Measurements from ENCODE around the gene INPP4B. TPM values are rescaled to one million over a fixed set of nuclear protein-coding genes. Genes with fewer than 3 reads are reported as not detected.
A peak's percentile ranks its signal among the peaks of the same experiment; 100 is the strongest.

INPP4B gene
- total and polyA plus RNA-seq, 7 donors: 1.5 to 16.8 (median 9.5) TPM

DNA sequence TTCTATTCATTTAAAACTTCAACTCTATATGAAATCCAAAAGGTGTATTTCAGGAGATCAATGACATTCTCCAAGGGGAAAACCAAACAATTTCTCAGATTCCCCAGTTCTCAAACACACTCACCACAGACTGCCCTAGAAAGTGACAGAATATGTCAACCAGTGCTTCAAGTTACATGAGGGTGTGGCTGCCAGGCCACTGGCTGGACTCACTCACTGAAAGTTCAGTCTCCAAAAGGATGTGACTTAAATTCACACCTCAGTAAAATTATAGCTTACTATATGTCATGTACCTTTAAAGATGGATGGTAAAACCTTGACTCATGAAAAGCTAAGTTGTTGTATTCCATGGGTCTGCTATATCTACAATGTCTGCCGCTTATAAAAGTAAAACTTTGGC, 7.3 kb downstream of the INPP4B start:
- no peaks in the 10 kb centered on the region for H3K9me3 ChIP-seq
- peak in 1 of 4 donors; percentile 47 for ATAC-seq
- TF ChIP-seq, protein P1, sequence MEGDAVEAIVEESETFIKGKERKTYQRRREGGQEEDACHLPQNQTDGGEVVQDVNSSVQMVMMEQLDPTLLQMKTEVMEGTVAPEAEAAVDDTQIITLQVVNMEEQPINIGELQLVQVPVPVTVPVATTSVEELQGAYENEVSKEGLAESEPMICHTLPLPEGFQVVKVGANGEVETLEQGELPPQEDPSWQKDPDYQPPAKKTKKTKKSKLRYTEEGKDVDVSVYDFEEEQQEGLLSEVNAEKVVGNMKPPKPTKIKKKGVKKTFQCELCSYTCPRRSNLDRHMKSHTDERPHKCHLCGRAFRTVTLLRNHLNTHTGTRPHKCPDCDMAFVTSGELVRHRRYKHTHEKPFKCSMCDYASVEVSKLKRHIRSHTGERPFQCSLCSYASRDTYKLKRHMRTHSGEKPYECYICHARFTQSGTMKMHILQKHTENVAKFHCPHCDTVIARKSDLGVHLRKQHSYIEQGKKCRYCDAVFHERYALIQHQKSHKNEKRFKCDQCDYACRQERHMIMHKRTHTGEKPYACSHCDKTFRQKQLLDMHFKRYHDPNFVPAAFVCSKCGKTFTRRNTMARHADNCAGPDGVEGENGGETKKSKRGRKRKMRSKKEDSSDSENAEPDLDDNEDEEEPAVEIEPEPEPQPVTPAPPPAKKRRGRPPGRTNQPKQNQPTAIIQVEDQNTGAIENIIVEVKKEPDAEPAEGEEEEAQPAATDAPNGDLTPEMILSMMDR (IDR thresholded peaks at IDR 0.05): no peak
- no peak overlapping the region for H3K4me3 ChIP-seq
- intact Hi-C loops (cut with DNase I): no loop called here
- no peak overlapping the region for H3K27ac ChIP-seq
- WGBS, 3 donors: 94 to 100% (median 97%) methylated on average over 1 of the region's 1 CpG
- no peaks in the 10 kb centered on the region for H3K27me3 ChIP-seq (ENCODE audit: insufficient read depth in 3 of 3, low read length in 2 of 3)
- no peak for DNase-seq
- H3K36me3 ChIP-seq (ENCODE audit: insufficient read depth in 1 of 2, low read depth in 1 of 2): no peaks in the 10 kb centered on the region
- peaks cover 4% of the 10 kb centered on the region for H3K4me1 ChIP-seq

DNA sequence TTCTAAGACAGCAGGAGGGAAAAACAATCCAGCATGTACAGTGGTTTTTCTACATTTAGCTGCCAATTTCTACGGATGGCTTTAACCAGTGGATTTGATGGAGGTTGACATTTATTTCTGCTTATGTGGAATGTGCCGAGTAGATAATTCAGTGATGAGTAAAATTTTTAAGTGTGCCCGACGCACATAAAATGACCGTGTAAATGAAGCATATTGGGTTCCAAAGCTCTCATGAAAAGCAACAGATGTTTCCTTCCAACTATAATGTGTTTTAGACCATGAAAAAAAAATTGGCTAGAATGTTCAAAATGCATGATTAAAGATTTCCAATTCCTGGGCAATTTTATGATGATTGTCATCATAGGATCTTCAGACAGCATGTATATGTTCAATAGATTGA, 14.1 kb downstream of the INPP4B start:
- intact Hi-C loops (cut with DNase I): no loop called here
- WGBS, 3 donors: 32 to 47% (median 39%) methylated on average over 5 of the region's 5 CpGs

GRCh38 chr4:142826503-142827241, 19.4 kb downstream of the INPP4B start:
- WGBS, 3 donors: 95 to 98% (median 97%) methylated on average over 4 of the region's 4 CpGs
- no peaks in the 10 kb centered on the region for H3K27me3 ChIP-seq (ENCODE audit: insufficient read depth in 3 of 3, low read length in 2 of 3)
- no peaks in the 10 kb centered on the region for H3K4me1 ChIP-seq
- no peak overlapping the region for H3K4me3 ChIP-seq
- H3K36me3 ChIP-seq (ENCODE audit: insufficient read depth in 1 of 2, low read depth in 1 of 2): no peaks in the 10 kb centered on the region
- H3K9me3 ChIP-seq: no peaks in the 10 kb centered on the region
- H3K27ac ChIP-seq: no peak overlapping the region
- intact Hi-C loops (cut with DNase I): no loop called here
- TF ChIP-seq, protein P1 (IDR thresholded peaks at IDR 0.05): no peak
- no peak for DNase-seq
- no peak for ATAC-seq

More for the DNA sequence above, 14.1 kb downstream of the INPP4B start:
- H3K27me3 ChIP-seq (ENCODE audit: insufficient read depth in 3 of 3, low read length in 2 of 3): peaks cover 0 to 3% (median 0%) of the 10 kb centered on the region in 3 donors
- no peaks in the 10 kb centered on the region for H3K4me1 ChIP-seq
- H3K4me3 ChIP-seq: no peak overlapping the region
- DNase-seq (no peak), ATAC-seq (no peak)
- H3K27ac ChIP-seq: no peak overlapping the region
- H3K9me3 ChIP-seq: no peaks in the 10 kb centered on the region
- H3K36me3 ChIP-seq (ENCODE audit: insufficient read depth in 1 of 2, low read depth in 1 of 2): no peaks in the 10 kb centered on the region
- TF ChIP-seq, protein P1 (IDR thresholded peaks at IDR 0.05): no peak

GRCh38 chr4:142824368-142824767, 21.7 kb downstream of the INPP4B start:
- H3K27me3 ChIP-seq (ENCODE audit: insufficient read depth in 3 of 3, low read length in 2 of 3): no peaks in the 10 kb centered on the region
- TF ChIP-seq, protein P1 (IDR thresholded peaks at IDR 0.05): no peak
- H3K9me3 ChIP-seq: no peaks in the 10 kb centered on the region
- ATAC-seq (no peak), DNase-seq (no peak)
- no peak overlapping the region for H3K27ac ChIP-seq
- H3K4me3 ChIP-seq: no peak overlapping the region
- no peaks in the 10 kb centered on the region for H3K36me3 ChIP-seq (ENCODE audit: insufficient read depth in 1 of 2, low read depth in 1 of 2)
- 74 to 89% (median 77%) methylated on average over 1 of the region's 1 CpG for WGBS, 3 donors
- H3K4me1 ChIP-seq: no peaks in the 10 kb centered on the region
- intact Hi-C loops (cut with DNase I): no loop called here

GRCh38 chr4:142823796-142824195, 22.3 kb downstream of the INPP4B start:
- ATAC-seq (no peak), DNase-seq (no peak)
- 89 to 94% (median 92%) methylated on average over 1 of the region's 1 CpG for WGBS, 3 donors
- Histone ChIP-seq H3K9me3 (no peaks in the 10 kb centered on the region), H3K36me3 (ENCODE audit: insufficient read depth in 1 of 2, low read depth in 1 of 2) (no peaks in the 10 kb centered on the region), H3K4me3 (no peak overlapping the region), H3K27me3 (ENCODE audit: insufficient read depth in 3 of 3, low read length in 2 of 3) (no peaks in the 10 kb centered on the region), H3K27ac (no peak overlapping the region), H3K4me1 (no peaks in the 10 kb centered on the region)
- intact Hi-C loops (cut with DNase I): no loop called here
- TF ChIP-seq, protein P1 (IDR thresholded peaks at IDR 0.05): no peak

Data from psoas muscle (tissue), 8 donors.